ENCODE measurements around the gene KIF14.
"Not testable (repeated sequence)": the region's sequence is repeated elsewhere in the genome, so short reads cannot be mapped to it uniquely, and the experiment has no call there.

Gene KIF14

GRCh38 chr1:200630515-200630899, 10.0 kb upstream of the KIF14 start:
- not testable (repeated sequence) for DNase-seq

- DNase-seq, result no peak
Measured at GRCh38 chr1:200629876-200630514, 9.4 kb upstream of the KIF14 start.

DNA sequence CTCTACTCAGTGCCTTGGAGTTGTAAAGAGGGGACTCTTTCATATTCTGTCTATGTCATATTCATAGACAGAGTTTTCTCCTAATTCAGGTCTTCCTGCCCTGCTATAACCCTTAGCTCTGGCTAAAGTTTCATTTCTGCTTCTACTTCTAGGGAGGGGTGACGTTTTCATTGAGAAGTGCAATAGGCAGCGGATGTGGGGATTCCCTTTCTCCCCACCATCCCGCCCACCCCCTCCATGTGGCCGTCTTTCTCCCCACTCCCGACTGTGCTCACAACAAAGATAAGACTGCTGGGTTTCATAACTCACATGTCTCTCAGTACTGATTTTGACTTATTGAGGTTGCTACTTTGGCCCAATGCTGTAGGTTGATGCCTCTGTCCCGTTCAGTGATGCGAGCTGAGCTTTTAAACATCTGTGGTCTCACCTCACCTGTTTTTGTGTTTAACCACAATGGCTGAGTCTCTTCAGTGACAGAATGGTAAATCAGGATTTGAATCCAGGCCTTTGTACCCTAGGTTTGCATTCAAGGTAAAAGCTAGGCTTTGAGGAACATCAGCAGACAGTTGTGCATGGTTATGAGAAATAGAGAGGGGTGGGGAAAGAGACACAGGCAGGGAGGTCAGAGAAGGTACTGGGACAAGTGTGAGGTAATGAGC, 7.8 kb upstream of the KIF14 start:
- no peak for DNase-seq

GRCh38 chr1:200627575-200628222, 7.1 kb upstream of the KIF14 start:
- no peak for DNase-seq

GRCh38 chr1:200626853-200627534, 6.4 kb upstream of the KIF14 start:
- no peak for DNase-seq

GRCh38 chr1:200625381-200625824, 4.9 kb upstream of the KIF14 start:
- no peak for DNase-seq

DNA sequence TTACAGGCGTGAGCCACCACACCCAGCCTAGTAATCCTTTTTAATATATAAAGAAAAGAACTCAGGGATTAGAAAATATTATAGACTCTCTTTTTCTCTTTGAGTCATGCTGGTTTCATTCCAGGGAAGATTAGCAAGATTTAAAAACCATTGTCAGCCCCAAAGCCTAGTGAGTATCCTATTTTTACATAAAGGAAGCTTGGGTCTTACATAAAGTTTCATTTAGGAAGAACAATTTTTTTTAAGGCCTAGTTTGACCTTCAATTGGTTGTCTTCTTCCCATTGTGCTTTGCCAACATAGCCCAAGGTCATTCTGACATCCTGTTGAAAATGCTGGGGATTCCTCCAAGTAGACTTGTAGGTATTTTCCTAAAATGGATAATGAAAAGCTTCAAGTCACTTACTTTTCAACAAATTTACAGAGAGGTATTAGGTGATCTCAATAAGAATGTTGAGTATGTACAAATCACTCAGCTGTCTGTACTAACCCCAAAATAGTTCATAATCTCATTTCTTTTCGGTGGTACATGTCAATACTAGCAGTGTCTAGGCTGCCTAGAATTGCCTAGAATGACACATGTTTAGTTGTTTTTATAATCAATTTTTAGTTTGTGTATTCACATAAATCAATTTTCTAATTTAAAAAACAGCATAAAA, 4.3 kb upstream of the KIF14 start:
- DNase-seq, result no peak

GRCh38 chr1:200619894-200620272, 668 bp downstream of the KIF14 start:
- DNase-seq, result no peak

DNA sequence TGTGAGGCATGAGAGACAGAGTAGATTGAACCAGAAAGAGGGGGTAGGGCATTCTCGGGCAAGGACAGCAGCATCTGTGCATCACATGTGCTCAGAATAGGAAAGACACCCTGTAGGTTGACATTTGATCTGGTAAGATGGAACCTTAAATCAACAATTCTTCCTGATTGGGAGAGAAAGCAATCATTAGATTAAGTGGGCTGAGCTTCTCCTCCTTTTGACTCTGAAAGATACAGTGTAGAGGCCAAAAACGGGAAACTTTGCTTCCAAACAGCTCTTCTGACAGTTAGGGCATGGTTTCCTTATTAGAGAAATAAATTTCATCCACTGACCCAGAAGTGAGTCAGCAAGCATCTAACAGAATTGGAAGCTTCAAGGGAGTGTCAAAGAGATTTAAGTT, 9.7 kb downstream of the KIF14 start:
- no peak for DNase-seq

DNA sequence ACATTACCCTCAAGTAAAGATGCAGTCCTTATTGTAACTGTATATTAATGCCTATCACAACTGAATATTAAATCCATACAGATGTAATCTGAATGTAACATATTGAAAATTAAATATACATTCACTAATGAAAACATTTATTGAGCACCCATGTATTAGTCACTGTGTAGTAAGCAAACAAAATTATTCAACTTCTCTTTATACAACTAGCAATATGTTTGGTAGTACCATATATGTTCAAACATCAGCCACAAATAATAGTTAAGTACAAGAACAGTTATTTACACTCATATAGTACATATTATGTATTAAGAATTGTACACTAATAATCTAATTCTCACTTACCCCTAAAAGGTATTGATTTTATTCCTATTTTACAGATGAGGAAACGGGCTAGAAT, 17.9 kb downstream of the KIF14 start:
- no peak for DNase-seq

DNA sequence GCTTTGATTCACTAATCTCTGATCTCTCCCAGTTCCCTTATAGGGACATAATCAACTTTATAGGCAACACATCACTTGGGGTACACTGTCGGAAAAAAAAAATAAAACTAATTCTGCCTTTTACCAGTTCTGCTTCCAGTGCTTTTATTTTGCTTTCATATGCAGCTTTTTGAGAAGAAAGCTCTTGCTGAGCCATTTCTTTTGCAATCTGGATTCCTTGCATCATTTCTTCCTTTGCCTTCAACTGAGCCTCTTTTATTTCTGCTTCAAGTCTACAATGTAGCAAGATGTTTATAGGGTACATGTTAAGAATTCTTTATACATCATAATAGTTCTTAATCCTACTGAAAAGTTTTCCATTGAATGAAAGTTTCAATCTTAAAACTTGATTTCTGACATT, 30.6 kb downstream of the KIF14 start:
- no peak for DNase-seq

GRCh38 chr1:200588698-200589097, 31.9 kb downstream of the KIF14 start:
- DNase-seq, result no peak

- no peak for DNase-seq
Measured at GRCh38 chr1:200564319-200564718, 56.2 kb downstream of the KIF14 start.

- no peak for DNase-seq
Measured at GRCh38 chr1:200561856-200562214, 58.7 kb downstream of the KIF14 start.

GRCh38 chr1:200558866-200559459, 61.6 kb downstream of the KIF14 start:
- no peak for DNase-seq

DNA sequence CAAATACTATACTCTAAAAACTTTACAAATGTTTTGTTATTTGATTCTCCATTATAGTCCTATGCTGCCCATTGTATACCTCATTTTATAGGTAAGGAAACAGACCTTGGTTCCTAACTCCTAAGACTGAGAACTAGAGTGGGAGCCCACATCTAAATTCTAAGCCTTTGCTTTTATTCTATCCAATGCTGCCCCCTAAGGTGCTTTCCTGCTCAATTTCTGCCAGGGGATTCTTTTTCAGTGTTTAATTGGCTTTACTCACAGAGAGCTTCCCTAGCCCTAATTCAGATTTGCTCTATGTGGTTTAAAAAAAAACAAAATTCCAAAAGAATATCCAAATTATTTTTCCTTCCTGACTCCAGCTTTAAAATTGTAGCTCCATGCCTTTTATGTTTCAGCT, 64.5 kb downstream of the KIF14 start:
- no peak for DNase-seq

GRCh38 chr1:200552737-200553136, 67.8 kb downstream of the KIF14 start:
- not testable (repeated sequence) for DNase-seq

DNA sequence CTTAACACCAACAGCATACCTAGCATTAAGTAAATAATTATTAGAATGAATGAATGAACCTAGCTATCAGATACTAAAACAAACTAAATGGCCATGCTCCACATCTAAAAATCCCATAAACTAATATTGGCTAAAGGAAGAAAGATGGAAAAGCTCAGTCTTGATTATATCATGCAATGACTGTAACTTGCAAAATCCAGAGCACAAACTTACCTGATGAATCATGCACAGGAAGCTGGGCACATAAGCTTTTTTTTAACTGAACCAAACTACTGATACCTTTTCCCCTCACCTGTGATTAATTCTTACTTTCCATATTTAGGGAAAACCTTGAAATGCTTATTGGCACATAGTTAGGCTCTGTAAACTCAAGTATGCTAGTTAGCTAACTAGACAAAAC, 70.2 kb downstream of the KIF14 start:
- no peak for DNase-seq

GRCh38 chr1:200547386-200547785, 73.2 kb downstream of the KIF14 start:
- DNase-seq, result no peak

DNA sequence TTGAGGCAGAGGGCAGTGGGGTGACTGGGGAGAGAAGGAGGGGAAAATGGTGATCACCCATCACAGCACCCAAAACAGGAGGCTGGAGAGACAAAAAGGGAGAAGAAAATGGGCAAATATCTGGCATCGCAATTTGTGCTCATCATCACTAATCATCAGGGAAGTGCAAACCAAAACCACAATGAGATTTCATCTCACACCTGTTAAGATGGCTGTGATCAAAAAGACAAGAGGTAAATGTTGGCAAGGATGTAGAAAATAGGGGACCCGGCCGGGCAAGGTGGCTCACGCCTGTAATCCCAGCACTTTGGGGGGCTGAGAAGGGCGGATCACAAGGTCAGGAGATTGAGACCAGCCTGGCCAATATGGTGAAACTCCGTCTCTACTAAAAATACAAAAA, 74.0 kb downstream of the KIF14 start:
- DNase-seq, result no peak

GRCh38 chr1:200542162-200542561, 78.4 kb downstream of the KIF14 start:
- DNase-seq, result no peak

GRCh38 chr1:200540281-200540680, 80.3 kb downstream of the KIF14 start:
- DNase-seq, result no peak

- no peak for DNase-seq
Measured at GRCh38 chr1:200538179-200538578, 82.4 kb downstream of the KIF14 start.
